Measurements from ENCODE around the gene THUMPD3. TPM values are rescaled to one million over a fixed set of nuclear protein-coding genes. Genes with fewer than 3 reads are reported as not detected.

THUMPD3 gene
- total and polyA plus RNA-seq, 9 of the 15 experiments (the other 6 are each of a cell fraction or from before 2014, with no cell fraction given) = 58.3 to 132 (median 113) TPM

Other genes starting within 250 kb of the THUMPD3 start
- 0.20 TPM in 1 of 2 replicates, not detected in the other for gene SRGAP3, start 113.4 kb upstream of the THUMPD3 start, total RNA-seq (2014; rRNA removed)
- 0.33 and 0.61 TPM in 2 replicates for gene SRGAP3, start 113.4 kb upstream of the THUMPD3 start, total RNA-seq (2014; rRNA removed; fragmentation: Illumina TruSeq; extraction: Trizol)
- gene SRGAP3, start 113.4 kb upstream of the THUMPD3 start, total RNA-seq (2015; rRNA removed; fragmentation: Illumina TruSeq; extraction: Trizol) = 0.11 and 0.38 TPM in 2 replicates
- gene SRGAP3, start 113.4 kb upstream of the THUMPD3 start, total RNA-seq (2021) = 0.16 and 0.35 TPM in 2 replicates
- 0.69 and 0.85 TPM in 2 replicates for gene SRGAP3, start 113.4 kb upstream of the THUMPD3 start, polyA plus RNA-seq (2011; rRNA removed)
- 0.46 TPM in 1 of 2 replicates, not detected in the other for gene SRGAP3, start 113.4 kb upstream of the THUMPD3 start, polyA plus RNA-seq (2014; fragmentation: Illumina TruSeq; extraction: Trizol)
- gene SRGAP3, start 113.4 kb upstream of the THUMPD3 start, polyA plus RNA-seq (2014; fragmentation: Nextera tagmentation; extraction: Ambion mirVana) = under 1 TPM; 0.29 to 0.35 TPM
- 1.0 TPM in 1 of 2 replicates, not detected in the other for gene SRGAP3, start 113.4 kb upstream of the THUMPD3 start, polyA plus RNA-seq (2014; rRNA removed)
- gene SETD5, start 34.6 kb downstream of the THUMPD3 start, total RNA-seq (2014; rRNA removed) = 60.9 and 61.4 TPM in 2 replicates
- 87.2 and 97.1 TPM in 2 replicates for gene SETD5, start 34.6 kb downstream of the THUMPD3 start, total RNA-seq (2014; rRNA removed; fragmentation: Illumina TruSeq; extraction: Trizol)
- gene SETD5, start 34.6 kb downstream of the THUMPD3 start, total RNA-seq (2015; rRNA removed; fragmentation: Illumina TruSeq; extraction: Trizol) = 80.3 and 92.2 TPM in 2 replicates
- gene SETD5, start 34.6 kb downstream of the THUMPD3 start, total RNA-seq (2021) = 118 and 135 TPM in 2 replicates
- 106 and 130 TPM in 2 replicates for gene SETD5, start 34.6 kb downstream of the THUMPD3 start, polyA plus RNA-seq (2011; rRNA removed)
- 108 and 128 TPM in 2 replicates for gene SETD5, start 34.6 kb downstream of the THUMPD3 start, polyA plus RNA-seq (2014; fragmentation: Illumina TruSeq; extraction: Trizol)
- gene SETD5, start 34.6 kb downstream of the THUMPD3 start, polyA plus RNA-seq (2014; fragmentation: Nextera tagmentation; extraction: Ambion mirVana) = 10 to 100 TPM; 20.8 to 38.8 TPM
- 65.4 and 69.1 TPM in 2 replicates for gene SETD5, start 34.6 kb downstream of the THUMPD3 start, polyA plus RNA-seq (2014; rRNA removed)
- gene LHFPL4, start 190.8 kb downstream of the THUMPD3 start, total RNA-seq (2014; rRNA removed) = not detected in 2 replicates
- not detected in 2 replicates for gene LHFPL4, start 190.8 kb downstream of the THUMPD3 start, total RNA-seq (2014; rRNA removed; fragmentation: Illumina TruSeq; extraction: Trizol)
- gene LHFPL4, start 190.8 kb downstream of the THUMPD3 start, total RNA-seq (2015; rRNA removed; fragmentation: Illumina TruSeq; extraction: Trizol) = not detected in 2 replicates
- not detected in 2 replicates for gene LHFPL4, start 190.8 kb downstream of the THUMPD3 start, total RNA-seq (2021)
- gene LHFPL4, start 190.8 kb downstream of the THUMPD3 start, polyA plus RNA-seq (2011; rRNA removed) = not detected in 2 replicates
- not detected in 2 replicates for gene LHFPL4, start 190.8 kb downstream of the THUMPD3 start, polyA plus RNA-seq (2014; fragmentation: Illumina TruSeq; extraction: Trizol)
- not detected for gene LHFPL4, start 190.8 kb downstream of the THUMPD3 start, polyA plus RNA-seq (2014; fragmentation: Nextera tagmentation; extraction: Ambion mirVana)
- not detected in 2 replicates for gene LHFPL4, start 190.8 kb downstream of the THUMPD3 start, polyA plus RNA-seq (2014; rRNA removed)